Measurements from ENCODE around the gene PLA2G4E.

PLA2G4E gene, protein sequence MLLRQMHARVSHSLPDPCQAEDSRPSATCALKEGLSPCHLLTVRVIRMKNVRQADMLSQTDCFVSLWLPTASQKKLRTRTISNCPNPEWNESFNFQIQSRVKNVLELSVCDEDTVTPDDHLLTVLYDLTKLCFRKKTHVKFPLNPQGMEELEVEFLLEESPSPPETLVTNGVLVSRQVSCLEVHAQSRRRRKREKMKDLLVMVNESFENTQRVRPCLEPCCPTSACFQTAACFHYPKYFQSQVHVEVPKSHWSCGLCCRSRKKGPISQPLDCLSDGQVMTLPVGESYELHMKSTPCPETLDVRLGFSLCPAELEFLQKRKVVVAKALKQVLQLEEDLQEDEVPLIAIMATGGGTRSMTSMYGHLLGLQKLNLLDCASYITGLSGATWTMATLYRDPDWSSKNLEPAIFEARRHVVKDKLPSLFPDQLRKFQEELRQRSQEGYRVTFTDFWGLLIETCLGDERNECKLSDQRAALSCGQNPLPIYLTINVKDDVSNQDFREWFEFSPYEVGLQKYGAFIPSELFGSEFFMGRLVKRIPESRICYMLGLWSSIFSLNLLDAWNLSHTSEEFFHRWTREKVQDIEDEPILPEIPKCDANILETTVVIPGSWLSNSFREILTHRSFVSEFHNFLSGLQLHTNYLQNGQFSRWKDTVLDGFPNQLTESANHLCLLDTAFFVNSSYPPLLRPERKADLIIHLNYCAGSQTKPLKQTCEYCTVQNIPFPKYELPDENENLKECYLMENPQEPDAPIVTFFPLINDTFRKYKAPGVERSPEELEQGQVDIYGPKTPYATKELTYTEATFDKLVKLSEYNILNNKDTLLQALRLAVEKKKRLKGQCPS

DNA sequence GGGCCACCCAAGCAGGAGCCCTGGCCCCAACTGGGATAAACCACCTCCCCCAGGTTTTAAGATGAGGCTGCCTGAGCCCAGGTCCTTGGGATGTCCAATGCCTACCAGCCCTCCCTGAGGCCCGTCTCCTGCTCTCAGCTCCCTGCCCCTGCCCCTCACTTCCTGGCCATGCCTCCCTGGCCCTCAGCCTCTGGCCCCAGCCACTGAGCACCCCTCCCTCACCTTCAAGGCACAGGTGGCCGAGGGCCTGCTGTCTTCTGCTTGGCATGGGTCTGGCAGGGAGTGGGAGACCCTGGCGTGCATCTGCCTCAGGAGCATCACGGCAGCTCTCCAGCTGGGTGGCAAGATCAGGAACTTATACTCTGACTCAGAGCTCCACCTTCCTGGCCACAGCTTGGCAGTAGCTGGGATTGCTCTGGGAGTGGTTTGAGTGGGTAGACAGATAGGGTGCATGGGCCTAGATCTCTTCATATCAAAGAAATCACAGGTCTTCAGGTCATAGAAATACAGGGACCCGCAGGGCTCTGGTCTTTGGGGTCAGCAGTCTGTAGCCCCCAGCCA, at the start of gene PLA2G4E:
Gene PLA2G4E, minus strand, starts transcription at position 330 of the 561 bp plus-strand sequence. Its CDS starts 12 bp downstream, at position 318.
- DNase-seq (ENCODE audit: low spot score): no peak

DNA sequence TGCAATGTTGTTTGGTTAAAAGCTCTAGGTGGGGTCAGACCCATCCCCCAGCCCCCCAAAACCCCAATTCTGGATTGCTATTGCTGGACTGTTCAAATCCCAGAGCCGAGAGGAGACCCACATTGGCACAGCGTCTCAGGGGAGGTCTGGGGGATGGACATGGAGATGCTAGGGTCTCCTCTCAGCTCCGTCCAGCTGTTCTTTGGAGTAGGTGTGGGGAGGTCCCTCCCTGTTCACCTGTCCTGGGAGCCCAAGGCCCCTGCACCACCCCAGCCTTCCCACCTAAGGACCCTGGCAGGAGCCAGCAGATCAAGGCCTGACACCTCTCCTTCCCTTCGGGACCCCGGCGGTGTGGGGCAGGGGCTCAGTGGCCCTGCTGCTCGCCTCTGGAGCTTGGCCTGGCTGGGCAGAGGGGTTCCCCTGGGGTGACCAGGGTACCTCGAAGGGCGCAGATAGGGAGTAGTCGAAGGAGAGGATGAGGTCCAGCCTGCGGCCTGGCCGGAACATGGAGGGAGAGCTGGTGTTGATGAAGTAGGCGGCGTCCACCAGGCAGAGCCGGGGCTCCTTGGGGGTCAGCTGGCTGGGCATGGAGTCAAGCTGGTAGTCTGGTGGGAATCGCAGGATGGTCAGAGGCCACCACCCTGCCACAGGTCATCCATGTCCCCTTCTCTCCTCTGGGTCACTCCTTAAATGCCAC, 49.6 kb upstream of the PLA2G4E start:
- no peak for DNase-seq (ENCODE audit: low spot score)

GRCh38 chr15:42069496-42070278, 48.8 kb upstream of the PLA2G4E start:
- no peak for DNase-seq (ENCODE audit: low spot score)

DNA sequence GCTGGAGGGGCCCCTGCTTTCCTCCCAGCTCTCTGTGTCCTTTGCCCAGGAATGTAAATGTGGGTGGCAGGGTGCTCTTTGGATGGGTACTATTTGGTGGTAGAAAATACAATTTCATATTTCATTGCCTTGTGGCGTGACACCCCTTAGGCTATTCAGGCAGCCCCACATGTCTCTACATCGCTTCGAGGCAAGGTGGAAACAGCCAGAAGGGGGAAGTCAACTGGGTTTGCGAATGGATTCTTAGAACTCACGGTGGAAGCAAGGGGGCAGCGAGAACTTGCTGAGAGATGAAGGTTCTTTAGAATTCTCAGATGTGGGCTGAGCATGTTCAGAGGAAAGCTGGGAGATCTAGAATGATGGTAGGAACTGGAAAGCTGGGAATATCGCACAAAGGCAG, 48.2 kb upstream of the PLA2G4E start:
- no peak for DNase-seq (ENCODE audit: low spot score)

GRCh38 chr15:42068601-42069000, 47.8 kb upstream of the PLA2G4E start:
- DNase-seq (ENCODE audit: low spot score): no peak

DNA sequence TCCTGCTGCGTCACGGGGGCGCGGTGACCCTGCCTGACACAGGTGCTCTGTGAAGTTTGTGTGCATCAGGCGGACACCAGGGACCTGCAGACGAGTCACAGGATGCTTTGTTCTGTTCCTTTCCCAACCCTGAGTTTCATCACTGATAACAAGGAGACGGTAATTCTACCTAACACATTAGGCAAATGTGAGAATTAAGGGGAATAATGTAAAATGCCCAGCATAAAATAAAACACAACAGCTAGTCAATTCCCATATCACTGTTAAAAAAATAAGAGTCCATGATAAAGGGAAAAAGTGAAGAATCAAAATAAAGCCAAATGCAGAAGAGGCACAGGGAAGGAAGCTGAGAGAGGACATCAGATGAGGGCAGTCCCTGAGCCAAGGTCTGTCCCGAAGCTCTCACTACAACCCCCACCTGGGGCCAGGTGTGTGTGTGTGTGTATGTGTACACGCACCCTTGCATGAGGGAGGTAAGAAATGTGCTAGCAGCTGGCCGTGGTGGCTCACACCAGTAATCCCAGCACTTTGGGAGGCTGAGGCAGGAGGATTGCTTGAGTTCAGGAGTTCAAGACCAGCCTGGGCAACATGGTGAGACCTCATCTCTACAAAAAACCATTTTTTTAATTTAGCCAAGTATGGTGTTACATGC, 46.0 kb upstream of the PLA2G4E start:
- DNase-seq (ENCODE audit: low spot score): no peak

- DNase-seq (ENCODE audit: low spot score): no peak
Measured at GRCh38 chr15:42065468-42065867, 44.6 kb upstream of the PLA2G4E start.

DNA sequence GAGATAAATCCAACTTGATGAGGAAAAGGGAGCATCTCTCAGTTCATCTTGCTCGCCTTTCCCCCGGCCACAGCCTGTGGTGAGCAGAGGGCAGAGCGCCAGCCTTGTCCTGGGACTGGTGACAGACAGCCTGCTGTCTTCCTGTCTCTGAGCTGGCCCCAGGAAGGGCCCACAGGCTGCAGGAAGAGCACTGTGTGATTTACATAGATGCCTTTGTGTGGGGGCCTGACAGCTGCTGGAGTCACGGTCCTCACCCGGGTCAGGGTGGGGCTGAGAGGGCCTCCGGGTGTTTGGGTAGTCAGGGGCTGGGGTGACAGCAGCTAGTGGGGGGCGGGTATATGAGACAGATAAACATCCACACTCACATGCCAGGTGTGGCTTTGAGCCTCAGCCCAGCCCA, 44.2 kb upstream of the PLA2G4E start:
- DNase-seq (ENCODE audit: low spot score): peak; percentile 46

- DNase-seq (ENCODE audit: low spot score): no peak
Measured at GRCh38 chr15:42064271-42064670, 43.4 kb upstream of the PLA2G4E start.

- DNase-seq (ENCODE audit: low spot score): no peak
Measured at GRCh38 chr15:42063122-42063848, 42.4 kb upstream of the PLA2G4E start.

- DNase-seq (ENCODE audit: low spot score): no peak
Measured at GRCh38 chr15:42062284-42062806, 41.5 kb upstream of the PLA2G4E start.

- DNase-seq (ENCODE audit: low spot score): no peak
Measured at GRCh38 chr15:42060797-42061196, 40.0 kb upstream of the PLA2G4E start.

DNA sequence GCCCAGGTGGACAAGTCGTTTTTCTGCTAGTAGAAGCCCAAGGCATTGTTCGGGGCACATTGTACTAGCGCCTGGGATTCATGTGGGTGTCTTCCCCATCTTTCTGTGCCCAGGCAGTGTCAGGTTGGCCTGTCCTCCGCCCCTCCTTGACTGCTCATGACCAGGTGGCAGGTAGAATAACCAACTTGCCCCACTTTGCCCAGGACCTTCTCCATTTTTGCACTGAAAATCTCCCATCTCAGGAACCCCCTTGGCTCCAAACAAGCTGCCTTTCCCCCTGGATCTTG, 39.6 kb upstream of the PLA2G4E start:
- no peak for DNase-seq (ENCODE audit: low spot score)

- peak; percentile 72 for DNase-seq (ENCODE audit: low spot score)
Measured at GRCh38 chr15:42059661-42060476, 39.0 kb upstream of the PLA2G4E start.

- no peak for DNase-seq (ENCODE audit: low spot score)
Measured at GRCh38 chr15:42058791-42059190, 37.9 kb upstream of the PLA2G4E start.

- DNase-seq (ENCODE audit: low spot score): no peak
Measured at GRCh38 chr15:42057799-42058646, 37.2 kb upstream of the PLA2G4E start.

DNA sequence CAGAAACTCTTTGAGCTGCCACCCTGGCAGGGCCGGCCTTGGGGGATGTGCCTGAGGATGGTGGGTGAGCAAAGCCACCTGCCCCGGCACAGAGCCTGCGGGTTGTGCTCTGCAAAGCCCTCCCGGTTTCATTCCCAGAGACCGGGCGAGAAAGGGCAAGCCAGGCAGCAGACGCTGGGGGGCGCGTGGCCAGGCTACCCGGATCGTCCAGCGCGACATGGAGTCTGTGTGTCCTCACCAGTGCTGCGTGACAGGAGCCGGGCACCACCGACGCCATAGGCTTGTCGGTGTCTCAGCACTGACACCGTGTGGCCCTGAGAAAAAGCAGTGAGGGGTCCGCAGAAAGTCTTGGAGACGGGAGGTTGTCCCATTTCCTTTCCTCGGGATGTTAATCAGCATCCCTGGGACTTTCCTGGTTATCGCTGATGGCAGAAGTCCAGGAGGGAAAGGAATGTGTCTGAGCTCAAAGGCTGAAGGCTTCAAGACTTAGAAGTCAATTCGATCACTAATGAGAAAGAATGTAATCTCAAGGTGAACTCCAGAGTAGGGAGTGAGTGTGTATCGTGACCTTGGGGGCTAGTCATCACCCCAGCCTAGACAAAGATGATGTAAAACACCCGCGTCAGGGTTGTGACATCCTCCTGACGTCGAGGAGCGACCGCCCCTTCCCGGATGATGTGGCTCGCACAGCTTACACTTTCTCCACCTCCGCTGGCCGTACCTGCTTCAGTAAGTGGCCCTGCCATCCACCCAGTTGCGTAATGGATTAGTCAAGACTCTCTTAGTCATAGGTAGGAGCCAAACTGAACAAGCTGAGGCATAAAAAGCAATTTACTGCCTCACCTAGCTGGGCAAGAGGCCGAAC, 36.3 kb upstream of the PLA2G4E start:
- DNase-seq (ENCODE audit: low spot score): peak; percentile 39
